GM21737 (cell line): ENCODE measurements around the gene LRTM2.

Source experiments
- ATAC-seq: cut with Tn5 transposase; IDR thresholded peaks from one replicate; pipeline ENCODE4 v1.9.1; 2021; ENCODE audit warnings: mild to moderate bottlenecking, moderate library complexity; ENCODE audit not compliant: unreplicated experiment

Gene LRTM2

GRCh38 chr12:1863823-1864222, 43.5 kb downstream of the LRTM2 start:
- ATAC-seq = no peak

GRCh38 chr12:1864456-1864855, 44.1 kb downstream of the LRTM2 start:
- ATAC-seq = no peak

- no peak for ATAC-seq
Observed at GRCh38 chr12:1864867-1865266, 44.5 kb downstream of the LRTM2 start.

GRCh38 chr12:1865284-1865866, 45.0 kb downstream of the LRTM2 start:
- no peak for ATAC-seq

GRCh38 chr12:1869145-1869544, 48.8 kb downstream of the LRTM2 start:
- ATAC-seq = no peak

- ATAC-seq = no peak
Observed at GRCh38 chr12:1870086-1870485, 49.7 kb downstream of the LRTM2 start.

- ATAC-seq = no peak
Observed at GRCh38 chr12:1870998-1871917, 50.9 kb downstream of the LRTM2 start.

- no peak for ATAC-seq
Observed at GRCh38 chr12:1872001-1872400, 51.6 kb downstream of the LRTM2 start.

DNA sequence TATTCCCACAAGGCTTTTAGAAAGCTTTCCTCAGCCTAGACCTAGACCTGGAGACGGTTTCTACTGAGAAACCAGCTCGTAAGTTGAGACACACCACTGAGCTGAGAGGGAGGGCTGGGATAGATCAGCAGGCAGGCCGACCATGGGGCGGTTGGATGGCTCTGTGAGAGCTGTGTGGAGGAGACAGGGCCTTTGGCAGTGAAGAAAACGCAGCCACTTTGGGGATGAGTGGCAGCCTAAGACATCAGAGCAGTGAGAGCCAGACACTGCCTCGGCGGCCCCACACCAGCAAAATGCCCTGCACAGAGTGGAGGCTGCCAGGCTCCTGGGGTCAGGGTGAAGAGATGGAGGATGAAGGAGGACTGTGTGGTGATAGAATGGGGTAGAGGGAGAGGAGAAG, 52.1 kb downstream of the LRTM2 start:
- no peak for ATAC-seq

DNA sequence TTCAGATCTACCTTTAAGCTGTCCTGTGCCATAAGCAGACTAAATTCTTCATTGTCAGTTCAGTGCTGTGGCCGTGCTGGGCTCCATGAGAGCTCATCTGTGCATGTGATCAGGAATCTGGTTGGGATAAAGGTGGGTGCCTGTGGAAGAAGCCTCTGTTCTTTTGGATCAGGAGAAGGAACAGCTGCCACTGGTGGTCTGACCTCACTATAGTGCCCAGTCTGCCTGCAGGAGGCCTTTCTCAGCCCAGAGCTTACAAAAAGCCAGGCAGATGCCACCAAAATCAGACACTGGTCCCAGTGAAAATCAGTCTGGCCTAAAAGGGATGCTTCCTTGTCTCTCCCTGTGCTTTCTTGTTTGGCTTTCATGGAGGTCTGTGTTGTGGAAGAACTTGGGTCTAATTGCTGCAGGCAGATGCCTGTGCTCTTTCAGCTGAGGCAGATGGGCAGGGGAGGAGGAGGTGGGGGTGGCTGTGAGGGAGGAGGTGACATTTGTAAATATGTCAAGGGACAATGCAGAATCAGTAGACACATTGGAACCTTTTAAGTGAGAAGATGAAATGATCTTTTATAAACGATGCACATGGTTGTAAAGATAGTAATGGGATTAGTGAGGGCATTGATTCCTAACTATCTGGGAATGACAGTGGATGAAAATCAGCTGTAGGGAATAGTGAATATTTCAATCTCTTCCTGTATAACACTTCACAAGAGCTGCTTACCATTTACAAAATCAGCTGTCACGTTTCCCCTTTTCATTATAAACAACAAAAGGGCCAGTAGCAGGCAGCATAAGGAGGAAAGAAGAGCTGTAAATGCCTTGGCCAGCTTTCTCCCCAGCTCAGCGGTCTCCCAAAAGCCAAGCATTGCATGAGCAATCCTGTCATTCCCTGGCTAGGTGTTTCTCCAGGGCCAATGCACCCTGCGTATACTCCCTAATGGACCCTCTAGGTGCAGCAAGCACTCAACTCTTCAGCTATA, 53.5 kb downstream of the LRTM2 start:
- no peak for ATAC-seq

GRCh38 chr12:1875608-1876007, 55.2 kb downstream of the LRTM2 start:
- no peak for ATAC-seq

DNA sequence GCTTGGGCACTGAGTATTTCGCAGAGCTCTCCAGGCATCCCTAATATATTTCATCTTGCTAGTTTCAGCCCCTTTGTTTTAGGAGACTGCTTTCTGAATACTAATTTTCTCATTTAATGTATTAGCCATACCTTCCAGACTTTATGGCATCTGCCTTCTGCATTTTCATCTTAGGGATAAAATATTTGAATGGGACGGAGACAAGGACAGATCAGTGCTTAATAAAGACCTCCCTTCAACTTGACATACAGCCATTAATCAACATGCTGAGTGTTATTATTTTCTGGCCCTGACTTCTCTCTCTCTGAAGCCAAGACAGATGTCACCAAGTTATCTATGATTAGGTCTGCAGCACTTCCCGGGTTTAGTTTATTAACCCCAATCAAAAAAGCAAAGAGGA, 55.7 kb downstream of the LRTM2 start:
- no peak for ATAC-seq

- ATAC-seq = no peak
Observed at GRCh38 chr12:1877169-1877878, 57.0 kb downstream of the LRTM2 start.

- no peak for ATAC-seq
Observed at GRCh38 chr12:1878214-1878613, 57.8 kb downstream of the LRTM2 start.

DNA sequence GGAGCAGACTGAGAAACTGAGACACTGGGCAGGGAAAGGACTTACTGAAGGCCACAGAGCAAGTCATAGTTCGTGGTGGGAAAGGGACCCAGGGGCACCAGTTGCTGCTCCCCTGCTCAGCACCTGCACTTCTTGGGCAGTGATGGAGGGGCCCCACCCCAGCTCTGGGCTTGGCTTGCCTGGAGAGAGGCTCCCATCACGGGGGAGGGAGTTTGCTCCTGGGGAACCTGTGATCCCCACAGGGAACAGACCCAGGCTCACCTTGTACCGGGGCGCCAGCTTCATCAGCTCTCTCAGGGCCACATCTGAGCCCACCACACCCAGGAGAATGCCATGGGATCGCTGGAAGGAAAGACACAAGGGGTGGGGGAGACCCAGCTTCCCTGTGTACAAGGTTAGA, 58.3 kb downstream of the LRTM2 start:
- no peak for ATAC-seq

DNA sequence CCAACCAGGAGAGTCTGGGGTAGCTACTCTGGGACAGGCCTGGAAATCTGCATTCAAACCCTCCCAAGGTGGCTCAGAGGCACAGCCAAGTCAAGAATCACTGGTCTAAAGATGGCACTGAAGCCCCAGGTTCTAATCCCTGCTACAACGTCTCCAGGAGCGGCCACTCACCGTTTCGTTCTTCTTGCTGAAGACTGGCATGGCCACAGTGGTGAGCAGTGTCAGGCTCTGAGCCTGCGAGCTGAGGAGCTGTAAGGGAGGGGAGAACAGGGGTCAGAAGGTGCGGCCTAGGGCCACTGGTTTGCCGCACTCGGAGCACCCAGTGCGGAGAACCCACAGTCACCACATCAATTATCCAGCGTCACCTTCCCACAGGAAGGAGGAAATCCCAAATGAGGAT, 59.3 kb downstream of the LRTM2 start:
- ATAC-seq = no peak

DNA sequence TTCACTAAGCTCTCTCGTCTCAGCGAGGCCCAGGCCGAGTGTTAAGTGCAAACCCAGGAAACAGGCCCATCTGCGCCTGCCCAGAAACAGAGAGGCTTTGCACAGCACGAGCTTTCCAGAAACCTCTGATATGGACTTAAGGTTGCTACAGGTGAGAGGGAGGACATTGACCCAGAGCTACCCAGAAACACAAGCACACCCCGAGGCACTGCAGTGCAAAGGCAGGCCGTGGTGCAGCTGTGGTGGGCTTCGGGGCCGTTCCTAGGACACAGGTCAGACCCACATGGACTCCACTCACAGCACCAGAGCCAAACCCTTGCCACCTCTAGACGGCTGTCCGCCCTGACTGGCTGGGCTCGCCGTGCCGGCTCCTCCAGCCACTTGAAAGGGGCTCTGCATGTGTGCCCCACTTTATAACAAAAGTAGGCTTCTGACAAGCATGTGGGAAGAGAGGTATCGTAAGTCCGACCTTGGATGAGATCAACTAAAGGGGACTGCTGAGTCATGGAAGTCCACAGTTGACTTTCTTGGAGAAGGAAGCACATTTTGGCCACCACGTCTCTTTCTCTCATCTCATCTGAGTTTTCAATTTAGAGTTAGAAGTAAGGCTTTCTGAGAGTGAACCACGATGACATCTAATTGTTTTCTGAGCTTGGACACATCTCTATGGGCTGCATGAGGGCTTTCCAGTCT, 59.9 kb downstream of the LRTM2 start:
- ATAC-seq = no peak

- ATAC-seq = no peak
Observed at GRCh38 chr12:1880876-1881275, 60.5 kb downstream of the LRTM2 start.

GRCh38 chr12:1881301-1881700, 60.9 kb downstream of the LRTM2 start:
- no peak for ATAC-seq

- ATAC-seq = no peak
Observed at GRCh38 chr12:1881936-1882335, 61.6 kb downstream of the LRTM2 start.
